ENCODE measurements around the gene BRSK2. TPM values are rescaled to one million over a fixed set of nuclear protein-coding genes. Genes with fewer than 3 reads are reported as not detected.

BRSK2 gene
- polyA plus RNA-seq, 1 experiment, result 0.28 TPM

DNA sequence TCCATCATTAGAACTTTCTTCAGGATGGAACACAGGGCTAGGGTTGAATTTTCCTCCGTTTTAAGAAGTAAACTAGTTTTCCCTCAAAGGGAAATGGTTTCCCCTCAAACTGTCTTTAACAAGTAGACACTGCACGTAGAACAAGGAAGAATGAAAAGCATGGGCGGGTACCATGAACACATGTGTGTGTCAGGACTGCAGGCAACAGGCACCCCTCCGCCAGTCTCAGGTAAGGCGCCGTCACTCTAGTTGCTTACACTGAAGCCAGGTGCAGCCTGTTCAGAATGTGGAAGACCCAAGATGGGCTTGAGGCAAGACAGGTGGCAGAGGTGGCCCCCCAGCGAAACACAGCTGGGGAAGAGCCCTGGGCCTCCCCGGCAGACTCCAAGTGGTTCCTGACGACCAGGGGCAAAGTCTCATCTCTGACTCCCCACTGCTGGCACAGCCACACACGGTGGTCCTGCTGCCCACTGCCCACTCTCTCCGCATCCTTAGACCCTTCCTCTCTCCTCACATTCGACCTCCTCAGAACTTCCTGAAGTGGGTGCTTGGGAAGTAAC, 122.3 kb downstream of the BRSK2 start:
- POLR2A ChIA-PET, result no interaction called here
- Histone ChIP-seq H3K27me3 (ENCODE audit: control insufficient read depth, insufficient read depth, low read length) (no peaks in the 10 kb centered on the region), H3K4me3 (ENCODE audit: low read depth, low read length) (no peak overlapping the region), H3K36me3 (ENCODE audit: control insufficient read depth, insufficient read depth, low read length) (no peaks in the 10 kb centered on the region; the same call in 1 of the 2 replicates)
- DNase-seq (ENCODE audit: low read depth), result no peak
- CTCF ChIA-PET, result no interaction called here
- TF ChIP-seq, protein P1, sequence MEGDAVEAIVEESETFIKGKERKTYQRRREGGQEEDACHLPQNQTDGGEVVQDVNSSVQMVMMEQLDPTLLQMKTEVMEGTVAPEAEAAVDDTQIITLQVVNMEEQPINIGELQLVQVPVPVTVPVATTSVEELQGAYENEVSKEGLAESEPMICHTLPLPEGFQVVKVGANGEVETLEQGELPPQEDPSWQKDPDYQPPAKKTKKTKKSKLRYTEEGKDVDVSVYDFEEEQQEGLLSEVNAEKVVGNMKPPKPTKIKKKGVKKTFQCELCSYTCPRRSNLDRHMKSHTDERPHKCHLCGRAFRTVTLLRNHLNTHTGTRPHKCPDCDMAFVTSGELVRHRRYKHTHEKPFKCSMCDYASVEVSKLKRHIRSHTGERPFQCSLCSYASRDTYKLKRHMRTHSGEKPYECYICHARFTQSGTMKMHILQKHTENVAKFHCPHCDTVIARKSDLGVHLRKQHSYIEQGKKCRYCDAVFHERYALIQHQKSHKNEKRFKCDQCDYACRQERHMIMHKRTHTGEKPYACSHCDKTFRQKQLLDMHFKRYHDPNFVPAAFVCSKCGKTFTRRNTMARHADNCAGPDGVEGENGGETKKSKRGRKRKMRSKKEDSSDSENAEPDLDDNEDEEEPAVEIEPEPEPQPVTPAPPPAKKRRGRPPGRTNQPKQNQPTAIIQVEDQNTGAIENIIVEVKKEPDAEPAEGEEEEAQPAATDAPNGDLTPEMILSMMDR (IDR thresholded peaks at IDR 0.05; ENCODE audit: insufficient read depth, low read depth, low read length), result no peak

Other genes starting within 250 kb of the BRSK2 start
- gene MUC5AC, start 232.0 kb upstream of the BRSK2 start, polyA plus RNA-seq (2011; rRNA removed), result not detected in 2 replicates
- gene MUC5B, start 166.9 kb upstream of the BRSK2 start, polyA plus RNA-seq (2011; rRNA removed), result not detected in 2 replicates
- gene TOLLIP, start 80.3 kb upstream of the BRSK2 start, polyA plus RNA-seq (2011; rRNA removed), result 19.7 and 38.3 TPM in 2 replicates
- 36.0 and 61.3 TPM in 2 replicates for gene MOB2, start 96.8 kb downstream of the BRSK2 start, polyA plus RNA-seq (2011; rRNA removed)
- gene DUSP8, start 182.3 kb downstream of the BRSK2 start, polyA plus RNA-seq (2011; rRNA removed), result 1.9 and 3.4 TPM in 2 replicates
- gene KRTAP5-1, start 195.3 kb downstream of the BRSK2 start, polyA plus RNA-seq (2011; rRNA removed), result not detected in 2 replicates
- gene KRTAP5-2, start 208.4 kb downstream of the BRSK2 start, polyA plus RNA-seq (2011; rRNA removed), result not detected in 2 replicates
- gene KRTAP5-3, start 218.5 kb downstream of the BRSK2 start, polyA plus RNA-seq (2011; rRNA removed), result not detected in 2 replicates
- not detected in 2 replicates for gene KRTAP5-4, start 232.2 kb downstream of the BRSK2 start, polyA plus RNA-seq (2011; rRNA removed)
- gene KRTAP5-5, start 239.8 kb downstream of the BRSK2 start, polyA plus RNA-seq (2011; rRNA removed), result not detected in 2 replicates